ENCODE measurements around the gene BIVM.

DNA sequence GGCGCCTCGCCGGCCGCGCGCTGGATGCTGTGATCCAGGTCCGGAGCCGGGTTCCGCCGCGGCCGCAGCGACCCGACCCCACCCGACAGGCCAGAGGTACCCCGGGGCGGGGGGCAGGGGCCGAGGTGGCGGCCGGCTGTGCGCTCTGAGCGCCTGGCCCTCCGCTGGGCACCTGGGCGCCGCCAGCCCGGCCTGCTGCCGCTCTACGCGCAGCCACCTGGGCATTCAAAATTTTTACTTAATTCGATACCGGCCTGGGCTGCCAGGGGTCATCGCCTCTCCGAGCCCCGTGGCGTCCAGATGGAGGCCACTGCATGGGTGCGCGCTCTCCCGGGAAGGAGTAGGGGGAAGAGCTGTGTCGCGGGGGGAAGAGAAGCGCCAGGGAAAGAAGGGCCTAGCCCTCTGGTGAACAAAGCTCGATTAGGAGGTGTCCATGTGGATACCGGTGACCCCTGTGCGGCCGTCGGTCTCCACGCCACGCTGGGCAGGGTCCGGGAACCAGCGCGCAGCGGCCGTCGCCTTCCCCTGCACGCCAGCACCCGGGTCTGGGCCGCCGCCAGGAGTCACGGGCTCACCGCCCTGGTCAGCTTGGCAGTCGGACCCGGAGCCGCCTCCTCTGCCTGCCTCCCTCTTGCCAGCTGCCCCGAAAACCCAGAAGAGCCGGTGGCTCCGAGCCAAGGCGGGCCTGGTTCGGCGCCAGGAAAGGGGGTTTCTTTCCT is 666 bp downstream of the BIVM start:
- TF ChIP-seq, protein P1, sequence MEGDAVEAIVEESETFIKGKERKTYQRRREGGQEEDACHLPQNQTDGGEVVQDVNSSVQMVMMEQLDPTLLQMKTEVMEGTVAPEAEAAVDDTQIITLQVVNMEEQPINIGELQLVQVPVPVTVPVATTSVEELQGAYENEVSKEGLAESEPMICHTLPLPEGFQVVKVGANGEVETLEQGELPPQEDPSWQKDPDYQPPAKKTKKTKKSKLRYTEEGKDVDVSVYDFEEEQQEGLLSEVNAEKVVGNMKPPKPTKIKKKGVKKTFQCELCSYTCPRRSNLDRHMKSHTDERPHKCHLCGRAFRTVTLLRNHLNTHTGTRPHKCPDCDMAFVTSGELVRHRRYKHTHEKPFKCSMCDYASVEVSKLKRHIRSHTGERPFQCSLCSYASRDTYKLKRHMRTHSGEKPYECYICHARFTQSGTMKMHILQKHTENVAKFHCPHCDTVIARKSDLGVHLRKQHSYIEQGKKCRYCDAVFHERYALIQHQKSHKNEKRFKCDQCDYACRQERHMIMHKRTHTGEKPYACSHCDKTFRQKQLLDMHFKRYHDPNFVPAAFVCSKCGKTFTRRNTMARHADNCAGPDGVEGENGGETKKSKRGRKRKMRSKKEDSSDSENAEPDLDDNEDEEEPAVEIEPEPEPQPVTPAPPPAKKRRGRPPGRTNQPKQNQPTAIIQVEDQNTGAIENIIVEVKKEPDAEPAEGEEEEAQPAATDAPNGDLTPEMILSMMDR (IDR thresholded peaks at IDR 0.05), result no peak
- TF ChIP-seq POLR2A (IDR thresholded peaks at IDR 0.05), result no peak
